Measurements from ENCODE around the gene SLC9C2. TPM values are rescaled to one million over a fixed set of nuclear protein-coding genes. Genes with fewer than 3 reads are reported as not detected.

Gene SLC9C2
- total RNA-seq, 4 donors from 2014 or later: not detected

GRCh38 chr1:173482683-173483082 lies 120.2 kb downstream of the SLC9C2 start:
- ATAC-seq (no peak), DNase-seq (no peak)
- Histone ChIP-seq H3K4me1 (peaks cover 31 to 36% of the 10 kb centered on the region in 2 donors), H3K27me3 (no peaks in the 10 kb centered on the region), H3K27ac (no peak overlapping the region), H3K9me3 (no peaks in the 10 kb centered on the region), H3K4me3 (no peak overlapping the region), H3K36me3 (peaks cover 20 to 82% of the 10 kb centered on the region in 2 donors)
- TF ChIP-seq CTCF (IDR thresholded peaks at IDR 0.05 in 4 of 5, conservative IDR thresholded peaks at IDR 0.05 in 1 of 5): no peak
- TF ChIP-seq POLR2A (IDR thresholded peaks at IDR 0.05): no peak
- intact Hi-C loops (cut with DNase I; ENCODE audit: low total_unique reads) (no loop called here), in situ Hi-C loops (cut with MboI; ENCODE audit: low sequenced_read_pairs in 4 of 4) (no loop called here)

GRCh38 chr1:173481195-173481772 lies 121.6 kb downstream of the SLC9C2 start:
- no peak for ATAC-seq
- in situ Hi-C loops (cut with MboI; ENCODE audit: low sequenced_read_pairs in 4 of 4): no loop called here

GRCh38 chr1:173479649-173480048 lies 123.2 kb downstream of the SLC9C2 start:
- ATAC-seq (no peak), DNase-seq (no peak)
- Histone ChIP-seq H3K4me3 (peak overlapping the region; percentile 78 to 94 (median 90)), H3K27ac (peak overlapping the region; percentile 95 to 100 (median 98)), H3K4me1 (peaks cover 45 to 52% of the 10 kb centered on the region in 2 donors), H3K9me3 (no peaks in the 10 kb centered on the region), H3K27me3 (no peaks in the 10 kb centered on the region), H3K36me3 (peaks cover 16 to 52% of the 10 kb centered on the region in 2 donors)
- in situ Hi-C loops (cut with MboI; ENCODE audit: low sequenced_read_pairs in 4 of 4): no loop called here
- TF ChIP-seq POLR2A (IDR thresholded peaks at IDR 0.05): no peak
- TF ChIP-seq CTCF (IDR thresholded peaks at IDR 0.05 in 4 of 5, conservative IDR thresholded peaks at IDR 0.05 in 1 of 5): no peak
- intact Hi-C loops (cut with DNase I; ENCODE audit: low total_unique reads): loop anchor here (2.0 to 5.0 kb wide), 5 partner anchors 233 to 945 kb away; partner anchors contain the start of genes KLHL20 and RC3H1

More at GRCh38 chr1:173481195-173481772, 121.6 kb downstream of the SLC9C2 start:
- Histone ChIP-seq H3K4me1 (peaks cover 33 to 39% of the 10 kb centered on the region in 2 donors), H3K27ac (peak overlapping the region; percentile 95 to 100 (median 98)), H3K4me3 (no peak overlapping the region), H3K9me3 (no peaks in the 10 kb centered on the region), H3K36me3 (peaks cover 16 to 68% of the 10 kb centered on the region in 2 donors), H3K27me3 (no peaks in the 10 kb centered on the region)
- TF ChIP-seq POLR2A (IDR thresholded peaks at IDR 0.05) (no peak), CTCF (IDR thresholded peaks at IDR 0.05 in 4 of 5, conservative IDR thresholded peaks at IDR 0.05 in 1 of 5) (no peak)
- intact Hi-C loops (cut with DNase I; ENCODE audit: low total_unique reads): no loop called here
- DNase-seq: no peak

- ATAC-seq (peak; percentile 82 to 87), DNase-seq (peak in 1 of 2 donors; percentile 80)
- in situ Hi-C loops (cut with MboI; ENCODE audit: low sequenced_read_pairs in 4 of 4) (no loop called here), intact Hi-C loops (cut with DNase I; ENCODE audit: low total_unique reads) (loop anchor here (1.0 to 5.0 kb wide), 6 partner anchors 234 to 943 kb away; partner anchors contain the start of genes CENPL, DARS2, KLHL20 and RC3H1)
- Histone ChIP-seq H3K36me3 (peaks cover 13 to 38% of the 10 kb centered on the region in 2 donors), H3K4me1 (peaks cover 52 to 55% of the 10 kb centered on the region in 2 donors), H3K9me3 (no peaks in the 10 kb centered on the region), H3K27ac (peak overlapping the region; percentile 95 to 100 (median 98)), H3K4me3 (peak overlapping the region; percentile 78 to 94 (median 90)), H3K27me3 (no peaks in the 10 kb centered on the region)
- peak; percentile 22 to 34 for TF ChIP-seq POLR2A (IDR thresholded peaks at IDR 0.05)
- TF ChIP-seq CTCF (IDR thresholded peaks at IDR 0.05 in 4 of 5, conservative IDR thresholded peaks at IDR 0.05 in 1 of 5): no peak
These were observed 124.7 kb downstream of the SLC9C2 start for GRCh38 chr1:173478094-173478674.
